Endothelial cell of umbilical vein (primary cell): Measurements from ENCODE around the gene GH1. TPM values are rescaled to one million over a fixed set of nuclear protein-coding genes. Genes with fewer than 3 reads are reported as not detected.

Experiments used
- BruUV-seq: library from RNA; stranded (reverse); fragments of 400-500 nt; replicated peaks from 2 replicates; lab custom pipeline; 2021; lab: Mats Ljungman, UMichigan
- CTCF ChIA-PET: fragments of 300-600, 350-600 bp; sonication (Branson Sonifier 250); formaldehyde crosslinking; loops from one replicate; lab custom pipeline; 2021; ENCODE audit warnings: antibody characterized with exemption, inconsistent platforms; lab: Charles Lee
- POLR2A ChIA-PET: fragments of 300-600, 350-600 bp; sonication (Branson Sonifier 250); formaldehyde crosslinking; loops from one replicate; lab custom pipeline; 2021; ENCODE audit warnings: antibody characterized with exemption, inconsistent platforms; lab: Charles Lee
- DNase-seq: peaks from one replicate; pipeline ENCODE4 v3.0.0-alpha.2; 2011; ENCODE audit warnings: low read depth, low spot score
- FAIRE-seq: peaks from 2 replicates; lab custom pipeline; 2011; peaks lifted over from hg19 to GRCh38; lab: Jason Lieb, UNC
- H2AFZ ChIP-seq: 2 replicates; pipeline ENCODE4 v1.6.0; 2012; ENCODE audit warnings: low read depth, low read length, control low read depth, inconsistent platforms
- H3K27ac ChIP-seq: 2 replicates; pipeline ENCODE4 v1.5.1; 2011; ENCODE audit warnings: low read depth, mild to moderate bottlenecking, control low read depth, low read length, moderate library complexity; ENCODE audit not compliant: insufficient read depth
- H3K27me3 ChIP-seq, 2 experiments: 2 replicates each; pipeline versions ENCODE4 v1.6.0 to v1.6.1; 2011; ENCODE audit warnings: low read length in 2 of 2, mixed read lengths in 1 of 2; ENCODE audit not compliant: control insufficient read depth in 2 of 2, insufficient read depth in 2 of 2
- H3K36me3 ChIP-seq, 2 experiments: 2 replicates in 1 of 2; 3 replicates in 1 of 2; pipeline ENCODE4 v1.5.1; 2011; ENCODE audit warnings: low read length in 2 of 2, mild to moderate bottlenecking in 1 of 2, moderate library complexity in 1 of 2; ENCODE audit not compliant: control insufficient read depth in 2 of 2, insufficient read depth in 2 of 2; ENCODE audit errors: extremely low read depth in 1 of 2
- H3K4me1 ChIP-seq: 3 replicates; pipeline ENCODE4 v1.5.1; 2011; ENCODE audit warnings: mild to moderate bottlenecking, low read length; ENCODE audit not compliant: control insufficient read depth, insufficient read depth; ENCODE audit errors: extremely low read depth
- H3K4me2 ChIP-seq: 2 replicates; pipeline ENCODE4 v1.6.1; 2011; ENCODE audit warnings: low read length, control low read depth, mixed read lengths; ENCODE audit not compliant: insufficient read depth
- H3K4me3 ChIP-seq, 3 experiments: fragments of 200-600 bp in 1 of 3; sonication (generic), shearing (Covaris generic) in 1 of 3; replicated peaks in 1 of 3; 2 replicates each; pipeline ENCODE4 v1.5.1; 2011 to 2016; ENCODE audit warnings: control low read depth in 3 of 3, low read length in 3 of 3, mild to moderate bottlenecking in 2 of 3, inconsistent platforms in 1 of 3, low read depth in 1 of 3, moderate library complexity in 1 of 3; ENCODE audit not compliant: insufficient read depth in 1 of 3
- H3K79me2 ChIP-seq: 2 replicates; pipeline ENCODE4 v1.6.0; 2012; ENCODE audit warnings: low read length, inconsistent platforms; ENCODE audit not compliant: control insufficient read depth, insufficient read depth
- H3K9ac ChIP-seq: replicated peaks from 2 replicates; pipeline ENCODE3; 2011; ENCODE audit warnings: low read length, control low read depth; ENCODE audit not compliant: insufficient read depth; ENCODE audit errors: extremely low read depth
- H3K9me1 ChIP-seq: replicated peaks from 3 replicates; pipeline ENCODE4 v1.6.0; 2011; ENCODE audit warnings: mild to moderate bottlenecking, low read length; ENCODE audit not compliant: control insufficient read depth, insufficient read depth; ENCODE audit errors: extremely low read depth
- H3K9me3 ChIP-seq: replicated peaks from 2 replicates; pipeline ENCODE4 v1.5.1; 2012; ENCODE audit warnings: low read length, inconsistent platforms; ENCODE audit not compliant: control insufficient read depth, insufficient read depth
- H4K20me1 ChIP-seq: replicated peaks from 2 replicates; pipeline ENCODE3; 2011; ENCODE audit warnings: mild to moderate bottlenecking, low read length; ENCODE audit not compliant: control insufficient read depth, insufficient read depth; ENCODE audit errors: extremely low read depth
- CTCF ChIP-seq, 2 donors: IDR thresholded peaks; 1 replicate in 1 of 2; 2 replicates in 1 of 2; pipeline ENCODE4 v1.5.1; 2011; ENCODE audit warnings: low read length in 2 of 2, mild to moderate bottlenecking in 2 of 2, moderate library complexity in 2 of 2, control low read depth in 1 of 2, inconsistent platforms in 1 of 2, low read depth in 1 of 2; ENCODE audit not compliant: insufficient read depth in 1 of 2; ENCODE audit errors: extremely low read depth in 1 of 2
- EZH2 ChIP-seq: IDR thresholded peaks from 2 replicates; pipeline ENCODE4 v1.6.1; 2012; ENCODE audit warnings: borderline replicate concordance, low read depth, mild to moderate bottlenecking, moderate library complexity, low read length, inconsistent platforms; ENCODE audit not compliant: severe bottlenecking
- FOS ChIP-seq: IDR thresholded peaks from 2 replicates; pipeline ENCODE4 v1.6.1; 2011; ENCODE audit warnings: mild to moderate bottlenecking, low read length, moderate library complexity, borderline replicate concordance; ENCODE audit not compliant: insufficient read depth
- GATA2 ChIP-seq: IDR thresholded peaks from 2 replicates; pipeline ENCODE4 v1.7.0; 2011; ENCODE audit warnings: low read depth, mild to moderate bottlenecking, moderate library complexity, mixed read lengths, low read length; ENCODE audit not compliant: insufficient read length, insufficient read depth
- JUN ChIP-seq: IDR thresholded peaks from 2 replicates; pipeline ENCODE4 v1.6.1; 2011; ENCODE audit warnings: borderline replicate concordance, low read depth; ENCODE audit not compliant: insufficient read length, insufficient read depth
- MYC ChIP-seq: IDR thresholded peaks from one replicate; pipeline ENCODE4 v1.6.1; 2011; ENCODE audit warnings: mild to moderate bottlenecking, low read depth, low read length
- POLR2A ChIP-seq: IDR thresholded peaks from 2 replicates; pipeline ENCODE4 v1.6.1; 2012; ENCODE audit warnings: low read depth, mild to moderate bottlenecking, control low read depth, low read length
- POLR2AphosphoS5 ChIP-seq: IDR thresholded peaks from 2 replicates; pipeline ENCODE4 v1.6.1; 2012; ENCODE audit warnings: low read depth, mild to moderate bottlenecking, control low read depth, low read length, moderate library complexity; ENCODE audit not compliant: insufficient read depth
- dilution Hi-C: fragments of 300-500 bp; cut with MboI; formaldehyde crosslinking; loops from one replicate; pipeline ENCODE4 v1.15.0; 2019; ENCODE audit warnings: low sequenced_read_pairs; ENCODE audit not compliant: extremely low pct_ligation_motif_present
- intact Hi-C: fragments of 100-400 bp; cut with micrococcal nuclease; formaldehyde crosslinking; loops from one replicate; pipeline ENCODE4 v1.10.0; 2022
- polyA plus RNA-seq, 4 experiments: library from polyadenylated mRNA; depleted of rRNA in 3 of 4; stranded (reverse) in 3 of 4; unstranded in 1 of 4; fragments of >200 nt; gene quantifications; 2 replicates each; pipeline versions ENCODE4 v1.2.1 to v1.2.3, GENCODE V29; 2011 to 2012; ENCODE audit warnings: missing spikeins in 1 of 4
- total RNA-seq: library from RNA; stranded (reverse); gene quantifications from 2 replicates; pipeline ENCODE4 v1.2.3, GENCODE V29; 2021
- TF ChIP-seq, protein P1 (sequence below): IDR thresholded peaks from 2 replicates; pipeline ENCODE4 v1.6.1; 2011; ENCODE audit not compliant: insufficient read depth, insufficient read length

GH1 gene
- total and polyA plus RNA-seq, 2 donors (not counting 3 experiments of a cell fraction or from before 2014, with no cell fraction given): not detected

GRCh38 chr17:63918305-63918704 is 334 bp downstream of the GH1 start:
- H3K9me3 ChIP-seq: no peaks in the 10 kb centered on the region
- no peaks in the 10 kb centered on the region for H3K79me2 ChIP-seq
- H4K20me1 ChIP-seq: no peaks in the 10 kb centered on the region
- no peak overlapping the region for H3K4me3 ChIP-seq
- no TSS peak for BruUV-seq
- no peaks in the 10 kb centered on the region for H3K9me1 ChIP-seq
- ChIA-PET POLR2A (no interaction called here), CTCF (interaction anchor here (0.8 to 7.3 kb wide), 16 partner anchors 12 to 217 kb away, joined by 3 to 183 read pairs (median 9); partner anchors contain the start of gene PRR29)
- FAIRE-seq: no peak
- H3K9ac ChIP-seq: no peak overlapping the region
- H3K27ac ChIP-seq: no peak overlapping the region
- peaks cover 0 to 3% of the 10 kb centered on the region in 2 experiments for H3K27me3 ChIP-seq
- intact Hi-C loops: no loop called here
- H3K4me2 ChIP-seq: no peak overlapping the region
- H3K36me3 ChIP-seq: no peaks in the 10 kb centered on the region
- TF ChIP-seq JUN: no peak
- TF ChIP-seq EZH2: no peak
- TF ChIP-seq CTCF (IDR thresholded peaks at IDR 0.05; ENCODE audit: extremely low read depth in 1 of 2, insufficient read depth in 1 of 2, low read depth in 1 of 2, low read length in 2 of 2): no peak
- TF ChIP-seq, protein P1, sequence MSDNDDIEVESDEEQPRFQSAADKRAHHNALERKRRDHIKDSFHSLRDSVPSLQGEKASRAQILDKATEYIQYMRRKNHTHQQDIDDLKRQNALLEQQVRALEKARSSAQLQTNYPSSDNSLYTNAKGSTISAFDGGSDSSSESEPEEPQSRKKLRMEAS: no peak
- TF ChIP-seq POLR2A: no peak
- TF ChIP-seq POLR2AphosphoS5: no peak
- TF ChIP-seq MYC: no peak
- no peak for TF ChIP-seq GATA2
- no peak for TF ChIP-seq FOS
- no peak for DNase-seq
- dilution Hi-C loops: no loop called here
- H3K4me1 ChIP-seq: no peaks in the 10 kb centered on the region
- H2AFZ ChIP-seq: no peak overlapping the region
